AG04449 (cell line): Measurements from ENCODE around the gene SORL1.
"Not testable (repeated sequence)": the region's sequence is repeated elsewhere in the genome, so short reads cannot be mapped to it uniquely, and the experiment has no call there.

ENCODE experiments used
- CTCF ChIA-PET: fragments of 350-600 bp; formaldehyde crosslinking; extraction: SDS; loops from one replicate; lab custom pipeline; 2021; ENCODE audit warnings: antibody characterized with exemption; lab: Yijun Ruan, JAX
- POLR2A ChIA-PET: fragments of 400-600, 350-600 bp; formaldehyde crosslinking; extraction: SDS; loops from one replicate; lab custom pipeline; 2020; ENCODE audit warnings: antibody characterized with exemption, inconsistent platforms; lab: Yijun Ruan, JAX
- DNase-seq: peaks from one replicate; pipeline ENCODE4 v3.0.0-alpha.2; 2010; ENCODE audit warnings: low read depth, low spot score
- H3K4me3 ChIP-seq: 2 replicates; pipeline ENCODE4 v1.5.1; 2011; ENCODE audit warnings: low read depth, mild to moderate bottlenecking, control low read depth, low read length
- TF ChIP-seq, protein P1 (sequence below): IDR thresholded peaks from one replicate; pipeline ENCODE4 v1.5.1; 2011; ENCODE audit warnings: mild to moderate bottlenecking, moderate library complexity, low read length, control low read depth, inconsistent platforms; ENCODE audit not compliant: insufficient read depth; ENCODE audit errors: missing control alignments

Gene SORL1

DNA sequence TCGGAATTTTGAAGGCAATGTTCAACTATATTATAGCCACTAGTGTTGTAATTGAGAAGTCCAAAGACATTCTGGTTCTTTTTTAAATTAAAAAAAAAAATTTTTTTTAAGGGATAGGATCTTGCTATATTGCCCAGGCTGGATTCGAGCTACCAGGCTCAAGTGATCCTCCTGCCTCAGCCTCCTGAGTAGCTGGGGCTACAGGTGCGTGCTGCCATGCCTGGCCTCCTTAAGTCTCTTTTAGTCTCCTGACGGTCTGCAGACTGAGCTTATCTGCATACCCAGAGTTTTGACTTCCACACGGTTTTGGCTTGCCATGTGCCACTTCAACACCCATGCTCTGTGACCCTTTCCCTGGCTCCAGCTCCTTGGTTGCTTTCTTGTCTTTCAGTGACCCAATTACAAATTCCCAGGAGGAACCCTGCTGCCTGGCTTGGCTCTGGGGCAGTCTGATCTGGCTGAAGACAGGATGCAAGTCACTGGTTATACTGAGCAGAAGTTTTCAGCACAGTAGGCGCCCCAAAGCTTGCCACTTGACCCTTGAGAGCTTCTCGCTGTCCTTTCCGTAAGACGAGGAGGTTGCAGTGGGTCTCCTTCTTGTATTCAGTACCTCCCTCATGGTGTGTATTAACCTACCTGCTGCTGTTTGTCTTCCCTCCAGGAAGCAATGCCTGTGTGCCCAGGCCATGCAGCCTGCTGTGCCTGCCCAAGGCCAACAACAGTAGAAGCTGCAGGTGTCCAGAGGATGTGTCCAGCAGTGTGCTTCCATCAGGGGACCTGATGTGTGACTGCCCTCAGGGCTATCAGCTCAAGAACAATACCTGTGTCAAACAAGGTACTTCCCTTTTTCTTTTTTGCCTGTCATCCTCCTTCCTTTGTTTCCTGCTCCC is 114.4 kb downstream of the SORL1 start:
- ChIA-PET POLR2A (no interaction called here), CTCF (interaction anchor here (1.1 to 1.6 kb wide), 2 partner anchors 25 to 32 kb away, joined by 3 to 6 read pairs; no protein-coding TSS in a partner anchor)
- H3K4me3 ChIP-seq: no peak overlapping the region
- TF ChIP-seq, protein P1, sequence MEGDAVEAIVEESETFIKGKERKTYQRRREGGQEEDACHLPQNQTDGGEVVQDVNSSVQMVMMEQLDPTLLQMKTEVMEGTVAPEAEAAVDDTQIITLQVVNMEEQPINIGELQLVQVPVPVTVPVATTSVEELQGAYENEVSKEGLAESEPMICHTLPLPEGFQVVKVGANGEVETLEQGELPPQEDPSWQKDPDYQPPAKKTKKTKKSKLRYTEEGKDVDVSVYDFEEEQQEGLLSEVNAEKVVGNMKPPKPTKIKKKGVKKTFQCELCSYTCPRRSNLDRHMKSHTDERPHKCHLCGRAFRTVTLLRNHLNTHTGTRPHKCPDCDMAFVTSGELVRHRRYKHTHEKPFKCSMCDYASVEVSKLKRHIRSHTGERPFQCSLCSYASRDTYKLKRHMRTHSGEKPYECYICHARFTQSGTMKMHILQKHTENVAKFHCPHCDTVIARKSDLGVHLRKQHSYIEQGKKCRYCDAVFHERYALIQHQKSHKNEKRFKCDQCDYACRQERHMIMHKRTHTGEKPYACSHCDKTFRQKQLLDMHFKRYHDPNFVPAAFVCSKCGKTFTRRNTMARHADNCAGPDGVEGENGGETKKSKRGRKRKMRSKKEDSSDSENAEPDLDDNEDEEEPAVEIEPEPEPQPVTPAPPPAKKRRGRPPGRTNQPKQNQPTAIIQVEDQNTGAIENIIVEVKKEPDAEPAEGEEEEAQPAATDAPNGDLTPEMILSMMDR: no peak
- no peak for DNase-seq

DNA sequence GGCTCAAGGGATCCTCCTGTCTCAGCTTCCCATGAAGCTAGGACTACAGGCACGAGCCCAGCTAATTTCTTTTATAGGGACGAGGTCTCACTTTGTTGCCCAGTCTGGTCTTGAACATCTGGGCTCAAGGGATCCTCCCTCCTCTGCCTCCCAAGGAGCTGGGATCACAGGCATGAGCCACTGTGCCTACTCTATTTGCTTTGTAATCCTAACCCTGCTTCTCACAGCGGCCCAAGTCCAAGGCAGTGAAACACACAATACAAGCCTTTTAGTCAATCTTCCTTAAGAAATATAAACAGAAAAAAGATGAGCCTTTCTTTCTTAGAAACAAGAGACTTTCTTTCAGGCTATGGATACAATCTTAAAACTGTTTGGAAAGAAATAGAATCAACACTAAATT is 115.9 kb downstream of the SORL1 start:
- no peak for DNase-seq
- TF ChIP-seq, protein P1: no peak
- ChIA-PET CTCF (no interaction called here), POLR2A (no interaction called here)
- no peak overlapping the region for H3K4me3 ChIP-seq

DNA sequence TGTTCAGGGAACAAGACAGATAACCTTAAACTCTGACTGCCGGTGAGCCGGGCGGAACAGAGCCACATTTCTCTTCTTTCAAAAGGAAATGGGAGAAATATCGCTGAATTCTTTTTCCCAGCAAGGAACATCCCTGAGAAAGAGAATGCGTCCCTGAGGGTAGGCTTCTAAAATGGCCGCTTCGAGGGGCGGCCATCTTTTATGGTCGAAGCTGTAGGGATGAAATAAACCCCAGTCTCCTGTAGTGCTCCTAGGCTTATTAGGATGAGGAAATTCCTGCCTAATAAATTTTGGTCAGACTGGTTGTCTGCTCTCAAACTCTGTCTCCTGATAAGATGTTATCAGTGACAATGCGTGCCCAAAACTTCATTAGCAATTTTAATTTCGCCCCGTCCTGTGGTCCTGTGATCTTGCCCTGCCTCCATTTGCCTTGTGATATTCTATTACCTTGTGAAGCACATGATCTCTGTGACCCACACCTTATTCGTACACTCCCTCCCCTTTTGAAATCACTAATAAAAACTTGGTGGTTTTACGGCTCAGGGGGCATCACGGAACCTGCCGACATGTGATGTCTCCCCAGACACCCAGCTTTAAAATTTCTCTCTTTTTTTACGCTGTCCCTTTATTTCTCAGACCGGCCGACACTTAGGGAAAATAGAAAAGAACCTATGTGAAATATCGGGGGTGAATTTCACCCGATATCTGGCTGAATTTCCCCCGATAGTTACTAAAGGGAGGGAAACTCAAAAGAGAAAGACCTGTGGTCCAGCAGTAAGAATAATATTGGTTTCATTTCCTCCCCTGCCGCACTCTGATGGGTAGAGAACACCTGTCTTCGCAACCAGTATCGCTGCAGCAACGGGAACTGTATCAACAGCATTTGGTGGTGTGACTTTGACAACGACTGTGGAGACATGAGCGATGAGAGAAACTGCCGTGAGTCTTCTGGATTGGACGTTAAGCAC is 117.5 kb downstream of the SORL1 start:
- H3K4me3 ChIP-seq, CTCF ChIA-PET, DNase-seq, POLR2A ChIA-PET: not testable (repeated sequence)

DNA sequence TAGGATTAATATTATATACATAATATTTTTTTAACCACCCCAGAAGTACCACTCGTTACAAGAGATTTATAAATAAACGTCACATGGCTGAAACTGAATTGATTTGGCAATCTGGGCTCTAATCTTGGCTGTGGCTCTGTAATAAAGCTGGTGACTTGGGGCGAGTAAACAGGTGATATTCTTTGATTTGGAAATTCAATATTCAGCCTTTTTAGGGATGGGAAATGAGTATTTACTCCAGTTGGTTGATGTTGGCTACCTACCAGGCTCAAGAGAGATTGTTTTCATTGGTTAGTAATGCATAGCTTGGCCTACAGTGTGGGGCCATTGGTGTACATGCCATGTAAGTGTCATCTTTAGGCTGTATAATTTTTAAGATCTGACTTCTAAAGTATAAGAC is 118.3 kb downstream of the SORL1 start:
- POLR2A ChIA-PET: no interaction called here
- no peak overlapping the region for H3K4me3 ChIP-seq
- TF ChIP-seq, protein P1: no peak
- no peak for DNase-seq
- CTCF ChIA-PET: interaction anchor here (1.3 to 1.6 kb wide), 2 partner anchors 22 to 124 kb away, joined by 3 read pairs; no protein-coding TSS in a partner anchor

DNA sequence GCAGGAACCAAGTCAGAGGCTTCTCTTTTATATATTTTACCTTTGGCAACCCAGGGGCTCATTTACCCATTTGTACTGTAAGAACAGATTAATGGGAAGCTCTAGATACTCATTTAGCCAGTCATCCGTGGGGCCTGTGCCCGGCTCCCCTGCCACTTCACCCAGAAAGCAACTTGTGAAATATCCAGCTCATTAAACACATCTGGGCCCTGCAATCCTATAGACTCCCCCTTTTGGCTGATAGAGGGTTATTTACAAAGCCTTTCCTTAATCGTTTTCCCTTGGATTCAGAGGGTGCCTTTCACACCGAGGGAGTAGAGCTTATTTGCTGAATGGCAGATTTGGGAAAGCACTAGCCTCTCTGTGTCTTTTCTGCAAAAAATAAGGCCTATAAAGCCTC is 119.4 kb downstream of the SORL1 start:
- no peak for DNase-seq
- CTCF ChIA-PET: interaction anchor here (1.0 to 1.6 kb wide), 4 partner anchors 10 to 125 kb away, joined by 3 read pairs; no protein-coding TSS in a partner anchor
- no peak overlapping the region for H3K4me3 ChIP-seq
- TF ChIP-seq, protein P1: no peak
- POLR2A ChIA-PET: no interaction called here

DNA sequence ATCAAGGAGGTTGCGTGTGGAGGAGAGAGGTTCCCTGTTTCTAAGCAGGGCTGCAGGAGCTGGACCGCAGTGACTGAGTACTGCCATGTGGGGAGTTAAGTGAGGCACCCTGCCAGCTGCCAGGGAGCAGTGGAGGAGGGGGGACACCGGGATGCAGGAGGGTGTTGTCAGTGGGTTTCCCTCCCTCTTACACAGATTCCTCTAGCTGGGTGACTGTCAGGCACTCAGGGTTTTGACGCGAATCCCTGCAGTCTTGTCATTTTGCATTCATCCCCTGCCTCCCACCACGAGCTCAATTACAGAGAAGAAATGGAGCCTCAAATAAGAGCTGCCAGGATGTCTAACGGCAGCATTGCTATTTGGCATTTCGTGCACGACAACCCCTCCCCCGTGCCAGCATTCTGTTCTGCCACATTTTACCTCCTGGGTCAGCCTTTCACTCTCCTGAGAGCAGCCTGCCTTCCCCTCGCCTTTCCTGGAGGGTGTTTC is 120.5 kb downstream of the SORL1 start:
- ChIA-PET CTCF (interaction anchor here (1.6 kb wide), 1 partner anchor 19 kb away, joined by 3 read pairs; no protein-coding TSS in a partner anchor), POLR2A (no interaction called here)
- DNase-seq: no peak
- TF ChIP-seq, protein P1: no peak
- no peak overlapping the region for H3K4me3 ChIP-seq
